Activated T-cell treated with anti-CD3 and anti-CD28 coated beads, Interleukin-2, amount 50 U/mL, for 24 hours (primary cell): ENCODE results near the gene PDE11A.

ENCODE experiments used
- DNase-seq: peaks from one replicate; pipeline ENCODE4 v3.0.0-alpha.2; 2020
- H3K27ac Mint-ChIP-seq: 2 replicates; pipeline ENCODE4 v1.8.0; 2020; ENCODE audit warnings: mild to moderate bottlenecking, mixed read lengths
- H3K27me3 Mint-ChIP-seq: 2 replicates; pipeline ENCODE4 v1.8.0; 2020; ENCODE audit warnings: mixed read lengths
- H3K36me3 Mint-ChIP-seq: 2 replicates; pipeline ENCODE4 v1.8.0; 2020; ENCODE audit warnings: low read depth, mixed read lengths
- H3K4me1 Mint-ChIP-seq: 2 replicates; pipeline ENCODE4 v1.8.0; 2020; ENCODE audit warnings: low read depth, mixed read lengths
- H3K4me3 Mint-ChIP-seq: 2 replicates; pipeline ENCODE4 v1.8.0; 2020; ENCODE audit warnings: mild to moderate bottlenecking, moderate library complexity, mixed read lengths
- H3K9me3 Mint-ChIP-seq: 2 replicates; pipeline ENCODE4 v1.8.0; 2020; ENCODE audit warnings: mixed read lengths

Gene PDE11A

DNA sequence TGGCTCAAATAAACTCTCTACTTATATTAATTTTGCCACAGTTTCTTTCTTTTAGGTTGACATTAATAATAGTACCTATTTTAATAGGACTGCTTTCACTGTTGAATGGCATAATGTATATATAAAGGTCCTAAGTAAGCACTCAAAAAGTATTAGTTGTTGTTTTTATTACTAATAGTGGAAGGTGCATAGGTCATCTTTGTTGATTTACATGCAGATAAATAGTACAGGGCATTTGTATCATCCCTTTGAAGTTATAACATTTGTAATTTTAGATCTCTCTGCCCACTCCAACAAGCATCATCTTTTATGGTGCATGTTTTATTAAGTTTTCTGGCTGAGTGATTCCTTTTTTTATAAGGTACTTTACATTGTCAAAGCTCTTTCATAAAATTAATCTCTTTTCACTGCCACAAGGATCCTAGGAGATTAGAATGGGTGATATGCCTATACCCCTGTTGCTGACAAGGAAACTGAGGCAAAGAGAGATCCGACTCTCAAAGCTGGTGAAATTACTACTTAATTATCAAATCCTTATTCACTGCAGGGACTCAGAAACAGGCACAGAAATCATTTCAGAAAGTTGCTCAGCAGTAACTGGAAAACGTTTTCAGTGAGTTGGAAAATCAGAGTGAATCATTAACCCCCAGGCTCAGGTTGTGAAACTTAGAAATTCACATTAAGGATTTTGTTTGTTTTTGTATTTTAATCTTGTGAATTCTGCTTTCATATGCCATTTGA lies 380.4 kb downstream of the PDE11A start:
- Mint-ChIP-seq H3K27me3 (peaks cover 8% of the 10 kb centered on the region), H3K36me3 (no peaks in the 10 kb centered on the region), H3K4me3 (no peak overlapping the region), H3K27ac (no peak overlapping the region), H3K4me1 (peaks cover 1% of the 10 kb centered on the region), H3K9me3 (no peaks in the 10 kb centered on the region)
- no peak for DNase-seq

DNA sequence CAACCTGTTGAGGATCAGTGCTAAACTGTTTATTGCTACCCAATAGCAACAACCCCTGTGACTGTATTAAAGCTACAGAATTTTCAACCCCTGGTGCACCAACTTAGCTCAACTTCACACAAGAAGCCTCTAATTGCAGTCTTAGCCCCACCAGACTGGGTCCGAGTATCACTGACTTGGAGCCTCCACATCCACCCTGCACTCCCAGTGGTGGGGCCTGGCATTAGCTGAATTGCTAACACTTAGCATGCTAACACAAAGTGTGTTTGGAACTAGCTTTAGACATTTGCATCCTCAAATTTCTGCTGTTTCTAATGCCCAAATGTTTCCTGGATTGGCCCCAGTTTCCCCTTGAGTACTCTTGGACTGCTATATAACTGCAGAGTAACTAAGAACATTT lies 381.4 kb downstream of the PDE11A start:
- H3K36me3 Mint-ChIP-seq, result no peaks in the 10 kb centered on the region

DNA sequence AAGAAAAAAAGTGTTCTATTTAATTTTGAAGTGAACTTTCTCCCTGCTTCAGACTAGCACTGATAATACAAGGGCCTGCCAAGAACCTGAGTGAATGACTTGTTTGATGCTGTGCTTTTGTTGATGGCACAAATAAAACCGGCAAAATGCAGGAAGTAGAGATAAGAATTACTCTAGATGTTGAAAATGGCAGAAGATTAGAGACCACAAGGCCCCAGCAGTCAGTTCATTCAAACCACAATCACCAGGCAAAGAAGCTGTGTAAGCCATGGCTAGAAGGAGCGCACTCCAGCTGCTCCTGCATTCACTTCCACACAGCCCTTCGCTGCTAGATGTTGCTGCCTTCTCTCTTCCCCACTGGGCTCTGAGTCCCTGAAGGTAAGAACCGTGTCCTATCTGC lies 383.0 kb downstream of the PDE11A start:
- Mint-ChIP-seq H3K4me1 (peaks cover 1% of the 10 kb centered on the region), H3K27me3 (peaks cover 8% of the 10 kb centered on the region), H3K4me3 (no peak overlapping the region), H3K9me3 (no peaks in the 10 kb centered on the region), H3K36me3 (no peaks in the 10 kb centered on the region), H3K27ac (no peak overlapping the region)
- DNase-seq, result no peak

More for the DNA sequence above, 381.4 kb downstream of the PDE11A start:
- DNase-seq, result no peak
- Mint-ChIP-seq H3K4me3 (no peak overlapping the region), H3K27me3 (peaks cover 8% of the 10 kb centered on the region), H3K27ac (no peak overlapping the region), H3K9me3 (no peaks in the 10 kb centered on the region), H3K4me1 (peaks cover 1% of the 10 kb centered on the region)

DNA sequence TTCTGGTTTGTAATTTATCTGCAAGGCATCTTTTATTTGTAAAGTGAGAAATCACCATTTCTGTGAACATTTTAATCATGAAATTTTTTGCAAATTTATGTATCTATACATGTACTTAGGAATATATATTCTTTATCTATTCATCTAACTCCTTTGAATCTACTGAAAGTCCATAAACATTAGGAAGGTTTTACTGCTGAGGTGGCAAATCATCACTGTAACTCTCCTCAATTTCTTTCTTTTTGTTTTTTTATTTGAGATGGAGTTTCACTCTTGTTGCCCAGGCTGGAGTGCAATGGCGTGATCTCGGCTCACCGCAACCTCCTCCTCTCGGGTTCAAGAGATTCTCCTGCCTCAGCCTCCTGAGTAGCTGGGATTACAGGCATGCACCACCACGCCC lies 383.7 kb downstream of the PDE11A start:
- Mint-ChIP-seq H3K4me1 (peaks cover 1% of the 10 kb centered on the region), H3K9me3 (no peaks in the 10 kb centered on the region), H3K36me3 (no peaks in the 10 kb centered on the region), H3K27ac (no peak overlapping the region), H3K27me3 (peaks cover 3% of the 10 kb centered on the region), H3K4me3 (no peak overlapping the region)
- DNase-seq, result no peak

DNA sequence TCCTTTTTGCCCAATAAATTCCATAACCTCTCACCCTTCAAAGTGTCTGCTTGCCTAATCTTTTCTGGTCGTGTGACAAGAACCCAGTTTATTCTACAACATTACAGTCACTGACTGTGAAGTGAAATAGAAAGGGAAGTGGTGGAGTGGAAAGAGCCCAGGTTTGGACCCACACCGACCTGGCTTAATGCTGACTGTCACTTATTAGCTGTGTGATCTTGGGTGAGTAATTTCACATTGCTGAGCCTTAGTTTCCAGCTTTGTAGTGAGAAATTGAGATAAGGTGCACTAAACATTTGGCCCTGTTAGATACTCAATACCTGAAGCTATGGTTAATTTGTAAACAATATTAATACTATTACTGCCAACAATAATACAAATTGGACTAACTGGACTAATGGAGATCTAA lies 388.9 kb downstream of the PDE11A start:
- Mint-ChIP-seq H3K4me1 (no peaks in the 10 kb centered on the region), H3K9me3 (no peaks in the 10 kb centered on the region), H3K4me3 (no peak overlapping the region), H3K27me3 (no peaks in the 10 kb centered on the region), H3K36me3 (no peaks in the 10 kb centered on the region), H3K27ac (no peak overlapping the region)
- no peak for DNase-seq

DNA sequence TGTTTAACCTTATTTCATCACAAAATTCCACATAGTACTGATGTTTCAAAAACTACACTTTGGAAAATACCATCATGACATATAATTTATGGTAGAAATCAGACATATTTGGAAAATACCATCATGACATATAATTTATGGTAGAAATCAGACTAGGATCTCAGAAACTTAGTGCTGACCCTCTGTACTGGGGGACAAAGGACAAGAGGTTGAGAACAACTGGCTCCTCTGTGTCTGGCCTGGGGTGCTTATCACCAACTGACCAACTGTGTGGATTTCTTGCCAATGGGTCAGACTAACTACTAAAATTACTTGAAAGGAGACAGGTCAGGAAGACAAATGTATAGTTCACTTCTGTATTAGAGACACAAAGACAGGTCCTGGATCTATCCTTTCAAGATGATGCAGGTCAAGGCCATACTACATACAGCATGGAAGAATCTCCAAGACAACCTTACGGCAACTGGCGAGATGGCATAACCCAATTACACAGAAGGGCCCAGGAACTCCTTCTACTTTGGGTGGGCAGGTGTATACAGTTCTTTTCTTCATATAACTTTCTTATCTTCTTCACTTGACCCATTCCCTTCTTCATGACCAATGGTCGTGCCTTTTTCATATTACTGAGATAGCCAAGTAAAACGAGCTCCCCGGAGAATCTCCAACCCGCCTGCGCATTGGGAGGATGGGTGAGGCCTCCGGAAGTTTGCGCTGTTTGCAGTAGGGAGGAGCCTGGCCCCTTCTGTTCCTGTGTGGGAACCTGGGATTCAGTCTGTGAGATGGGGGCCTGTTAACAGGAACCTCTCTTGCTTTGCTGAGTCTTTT lies 389.5 kb downstream of the PDE11A start:
- H3K36me3 Mint-ChIP-seq, result no peaks in the 10 kb centered on the region
- no peaks in the 10 kb centered on the region for H3K9me3 Mint-ChIP-seq
- H3K4me1 Mint-ChIP-seq, result no peaks in the 10 kb centered on the region
- H3K4me3 Mint-ChIP-seq, result no peak overlapping the region
- H3K27ac Mint-ChIP-seq, result no peak overlapping the region
- no peak for DNase-seq
- peaks cover 1% of the 10 kb centered on the region for H3K27me3 Mint-ChIP-seq

DNA sequence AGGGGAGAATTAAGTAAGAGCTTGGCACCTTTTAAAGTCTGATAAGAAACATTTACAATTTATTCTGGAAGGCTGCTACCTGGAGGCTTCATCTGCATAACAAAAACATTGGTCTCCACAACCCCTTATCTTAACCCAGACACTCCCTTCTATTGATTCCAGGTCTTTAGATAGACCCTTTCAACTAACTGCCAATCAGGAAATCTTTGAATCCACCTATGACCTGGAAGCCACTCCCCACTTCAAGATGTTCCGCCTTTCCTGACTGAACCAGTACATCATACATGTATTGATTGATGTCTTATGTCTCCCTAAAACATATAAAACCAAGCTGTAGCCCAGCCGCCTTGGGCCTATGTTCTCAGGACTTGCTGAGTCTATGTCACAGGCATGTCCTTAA lies 390.6 kb downstream of the PDE11A start:
- no peak for DNase-seq
- Mint-ChIP-seq H3K36me3 (no peaks in the 10 kb centered on the region), H3K27ac (no peak overlapping the region), H3K4me3 (no peak overlapping the region), H3K9me3 (no peaks in the 10 kb centered on the region), H3K4me1 (no peaks in the 10 kb centered on the region), H3K27me3 (peaks cover 3% of the 10 kb centered on the region)

DNA sequence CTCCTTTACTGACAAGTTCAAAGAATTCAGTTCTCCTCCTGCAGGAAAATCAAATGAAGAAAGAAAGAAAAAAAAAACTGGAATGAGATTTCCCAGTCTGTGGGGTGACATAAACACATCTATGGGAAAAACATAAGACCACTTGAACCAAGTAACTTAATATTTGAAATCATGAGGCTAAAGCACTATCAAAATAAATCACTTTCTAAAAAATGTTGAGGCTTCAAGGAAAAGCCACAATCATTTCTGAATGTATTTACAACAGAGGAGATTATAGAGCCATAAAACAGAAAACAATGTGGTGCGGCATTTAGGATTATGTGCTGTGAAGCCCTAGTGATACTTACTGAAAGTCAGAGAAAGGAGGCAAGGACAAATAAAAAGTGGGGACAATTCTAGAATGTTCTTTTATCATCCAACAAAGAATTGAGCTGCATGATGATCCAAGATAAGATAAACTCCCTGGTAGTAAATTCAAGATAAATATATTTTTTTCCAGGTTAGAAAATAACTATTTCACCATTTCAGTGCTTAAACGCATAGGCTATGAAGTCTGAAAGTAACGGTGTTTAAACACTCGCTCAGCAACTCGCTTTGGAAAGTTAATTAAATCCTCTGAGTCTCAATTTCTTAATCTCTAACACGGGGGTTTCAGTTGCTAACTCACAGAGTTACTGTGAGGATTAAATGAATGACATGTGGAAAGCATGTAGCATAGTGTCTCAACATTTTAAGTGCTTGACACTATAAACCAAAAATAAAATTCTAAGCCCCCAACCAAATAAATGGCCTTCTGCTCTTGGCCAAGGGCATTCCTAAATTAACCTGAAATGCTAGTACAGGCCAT lies 391.5 kb downstream of the PDE11A start:
- H3K36me3 Mint-ChIP-seq, result no peaks in the 10 kb centered on the region
- DNase-seq, result no peak
- H3K4me1 Mint-ChIP-seq, result no peaks in the 10 kb centered on the region
- H3K27me3 Mint-ChIP-seq, result peaks cover 9% of the 10 kb centered on the region
- H3K4me3 Mint-ChIP-seq, result no peak overlapping the region
- no peak overlapping the region for H3K27ac Mint-ChIP-seq
- no peaks in the 10 kb centered on the region for H3K9me3 Mint-ChIP-seq

DNA sequence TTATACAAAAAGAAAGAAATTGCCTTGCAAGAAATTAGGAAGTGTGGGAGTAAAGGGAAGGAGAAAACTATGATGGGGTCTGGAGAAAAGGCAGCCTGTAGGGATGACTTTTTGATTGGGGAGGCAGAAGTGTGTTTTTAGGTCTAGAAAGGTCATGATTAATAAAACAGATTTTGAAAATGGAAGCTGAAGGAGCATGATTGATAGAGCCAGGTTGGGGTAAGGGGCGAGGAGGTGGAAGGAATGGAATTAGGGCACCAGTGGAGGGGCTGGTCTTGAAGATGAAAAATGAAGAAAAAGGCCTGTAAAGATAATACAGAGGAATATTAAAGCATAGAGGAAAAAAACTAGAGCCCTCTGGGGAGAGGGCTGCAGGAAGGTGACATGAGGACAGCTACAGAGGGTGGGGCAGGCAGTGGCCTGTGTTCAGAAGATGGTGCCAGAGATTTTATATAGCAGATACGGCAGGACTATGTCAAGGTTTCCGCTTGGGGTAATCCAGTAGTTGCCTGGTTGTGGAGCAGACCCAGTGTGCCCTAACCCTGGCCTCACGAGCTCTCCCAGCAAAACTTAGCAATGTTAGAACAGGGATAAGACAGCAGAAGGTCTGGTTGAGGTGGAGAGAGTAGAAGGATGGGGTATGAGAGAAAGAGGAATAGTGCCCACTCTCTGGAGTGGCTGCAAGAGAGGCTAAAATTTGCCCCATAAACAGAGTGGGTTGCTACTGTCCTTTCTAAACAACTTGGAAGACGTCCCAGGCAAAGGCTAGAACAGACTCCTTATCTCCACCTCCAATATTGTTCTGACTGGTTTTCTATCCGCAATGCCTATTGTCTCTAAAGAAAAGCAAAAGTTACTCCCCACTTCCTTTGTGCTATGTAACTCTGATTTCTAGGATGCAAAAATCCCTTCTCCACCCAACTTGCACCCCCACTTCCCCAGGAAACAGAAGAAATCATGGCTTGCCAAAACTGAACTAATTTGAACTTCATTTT lies 392.7 kb downstream of the PDE11A start:
- Mint-ChIP-seq H3K4me1 (no peaks in the 10 kb centered on the region), H3K27me3 (peaks cover 18% of the 10 kb centered on the region), H3K27ac (no peak overlapping the region), H3K9me3 (no peaks in the 10 kb centered on the region), H3K4me3 (no peak overlapping the region), H3K36me3 (no peaks in the 10 kb centered on the region)
- no peak for DNase-seq

DNA sequence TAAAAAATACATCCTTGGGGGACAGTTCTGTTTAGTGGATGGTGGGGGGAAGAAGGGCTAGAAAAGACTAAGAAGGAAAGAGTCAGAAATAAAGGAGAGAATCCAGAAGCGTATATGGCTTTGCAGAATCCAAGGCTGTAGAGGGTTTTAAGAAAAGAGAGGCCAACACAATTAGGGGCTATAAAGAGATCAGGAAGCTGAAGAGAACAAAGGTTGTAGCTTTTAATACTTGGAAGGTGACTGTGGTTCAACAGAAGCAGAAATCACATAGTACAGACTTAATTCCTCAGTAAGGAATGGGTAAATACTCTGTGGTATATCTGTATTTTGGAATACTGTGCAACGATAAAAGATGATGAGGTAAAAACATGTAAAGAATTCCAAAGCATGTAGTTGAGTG lies 393.6 kb downstream of the PDE11A start:
- peaks cover 18% of the 10 kb centered on the region for H3K27me3 Mint-ChIP-seq
- H3K9me3 Mint-ChIP-seq, result no peaks in the 10 kb centered on the region
- no peak overlapping the region for H3K4me3 Mint-ChIP-seq
- H3K4me1 Mint-ChIP-seq, result no peaks in the 10 kb centered on the region
- H3K36me3 Mint-ChIP-seq, result no peaks in the 10 kb centered on the region
- H3K27ac Mint-ChIP-seq, result no peak overlapping the region
- DNase-seq, result no peak

DNA sequence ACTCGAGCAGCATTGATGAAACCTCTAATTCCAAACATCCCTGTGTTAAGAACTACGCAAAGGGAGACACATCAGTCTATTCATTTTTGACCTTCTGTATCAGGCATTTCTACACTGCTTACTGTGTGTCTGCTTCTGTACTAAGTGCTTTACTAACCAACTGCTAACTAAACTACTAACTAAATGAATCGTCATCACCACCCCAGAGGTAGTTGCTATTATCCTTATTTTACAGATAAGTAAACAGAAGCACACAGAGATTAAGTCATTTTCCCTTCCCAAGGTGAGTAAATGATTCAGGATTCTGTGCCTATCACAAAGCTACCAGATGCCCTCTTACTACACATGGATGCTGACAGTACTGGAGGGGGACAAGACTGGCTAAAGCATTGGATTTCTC lies 395.9 kb downstream of the PDE11A start:
- Mint-ChIP-seq H3K4me3 (no peak overlapping the region), H3K9me3 (no peaks in the 10 kb centered on the region), H3K4me1 (no peaks in the 10 kb centered on the region), H3K27me3 (peaks cover 29% of the 10 kb centered on the region), H3K36me3 (no peaks in the 10 kb centered on the region), H3K27ac (no peak overlapping the region)
- DNase-seq, result no peak

DNA sequence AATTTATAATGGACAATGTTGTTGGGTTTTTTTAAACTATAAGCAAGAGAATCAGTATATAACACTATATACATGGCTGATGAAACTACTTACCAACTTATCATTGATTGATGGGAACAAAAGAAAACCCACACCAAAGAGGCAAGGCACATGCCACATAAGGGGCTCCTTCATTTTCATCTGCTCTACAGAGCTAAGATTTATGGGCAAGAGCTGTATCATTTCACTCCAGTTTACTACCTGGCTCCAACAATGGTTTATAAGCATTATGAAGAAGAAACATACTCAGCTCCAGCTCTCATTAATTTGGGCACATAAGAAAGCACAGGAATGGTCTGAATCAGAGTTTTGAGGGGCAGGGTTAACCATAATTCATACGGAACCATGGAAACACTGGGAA lies 396.8 kb downstream of the PDE11A start:
- peaks cover 29% of the 10 kb centered on the region for H3K27me3 Mint-ChIP-seq
- DNase-seq, result no peak
- H3K9me3 Mint-ChIP-seq, result no peaks in the 10 kb centered on the region
- no peaks in the 10 kb centered on the region for H3K36me3 Mint-ChIP-seq
- H3K4me1 Mint-ChIP-seq, result no peaks in the 10 kb centered on the region
- H3K27ac Mint-ChIP-seq, result no peak overlapping the region
- H3K4me3 Mint-ChIP-seq, result no peak overlapping the region

DNA sequence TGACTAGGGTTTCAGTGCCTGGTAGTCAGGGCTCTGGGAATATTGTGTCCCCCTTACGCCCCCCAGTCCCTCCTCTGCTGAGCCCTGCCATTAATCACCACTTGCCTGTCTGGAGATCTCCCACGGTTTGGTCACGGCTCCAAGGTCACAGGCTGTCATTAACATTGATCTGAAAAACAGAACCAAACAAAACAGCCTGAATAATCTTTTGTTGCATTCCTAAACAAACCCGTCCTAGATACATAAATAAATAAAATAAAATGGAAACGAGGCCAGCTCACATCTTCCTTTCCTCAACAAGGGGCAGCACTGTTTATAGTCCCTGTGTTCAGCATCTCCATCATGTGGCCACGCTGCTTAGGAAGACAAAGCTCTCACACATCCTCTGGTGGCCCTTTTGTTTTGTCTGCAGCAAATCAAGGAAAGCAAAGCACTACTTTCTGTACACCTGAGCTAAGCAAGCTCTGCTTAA lies 397.2 kb downstream of the PDE11A start:
- H3K27ac Mint-ChIP-seq, result no peak overlapping the region
- DNase-seq, result no peak
- H3K4me1 Mint-ChIP-seq, result no peaks in the 10 kb centered on the region
- no peaks in the 10 kb centered on the region for H3K36me3 Mint-ChIP-seq
- peaks cover 29% of the 10 kb centered on the region for H3K27me3 Mint-ChIP-seq
- H3K4me3 Mint-ChIP-seq, result no peak overlapping the region
- no peaks in the 10 kb centered on the region for H3K9me3 Mint-ChIP-seq
